ENCODE results near the gene GPR45. TPM values are rescaled to one million over a fixed set of nuclear protein-coding genes. Genes with fewer than 3 reads are reported as not detected.

Gene GPR45
- total RNA-seq, 1 donor from 2014 or later = not detected

GRCh38 chr2:105256431-105257047 is 15.0 kb downstream of the GPR45 start:
- H3K27ac ChIP-seq (ENCODE audit: low read depth, low read length) = no peak overlapping the region

GRCh38 chr2:105257981-105258380 is 16.4 kb downstream of the GPR45 start:
- DNase-seq (ENCODE audit: low read depth) (no peak), FAIRE-seq (no peak)
- no peaks in the 10 kb centered on the region for H3K27me3 Mint-ChIP-seq (ENCODE audit: low read depth, unreplicated experiment)
- H3K79me2 ChIP-seq (ENCODE audit: insufficient read depth, low read length) = no peaks in the 10 kb centered on the region
- peaks cover 18% of the 10 kb centered on the region for H3K9me3 Mint-ChIP-seq (ENCODE audit: unreplicated experiment)
- no peak overlapping the region for H3K4me2 ChIP-seq (ENCODE audit: low read length)
- H4K20me1 ChIP-seq (ENCODE audit: insufficient read depth, low read length) = no peaks in the 10 kb centered on the region
- no peak overlapping the region for H3K27ac ChIP-seq (ENCODE audit: low read depth, low read length)
- no peaks in the 10 kb centered on the region for H3K27me3 ChIP-seq (ENCODE audit: insufficient read depth, low read length)
- H2AFZ ChIP-seq (ENCODE audit: low read depth, low read length) = no peak overlapping the region
- H3K36me3 ChIP-seq (ENCODE audit: insufficient read depth, low read length) = no peaks in the 10 kb centered on the region
- no peaks in the 10 kb centered on the region for H3K9me3 ChIP-seq (ENCODE audit: insufficient read depth, low read depth, low read length)
- peaks cover 10% of the 10 kb centered on the region for H3K36me3 Mint-ChIP-seq (ENCODE audit: low read depth, unreplicated experiment)
- H3K27ac Mint-ChIP-seq (ENCODE audit: unreplicated experiment) = peak overlapping the region; percentile 37
- no peak overlapping the region for H3K4me3 ChIP-seq (ENCODE audit: insufficient read depth, low read depth, low read length)
- H3K4me1 Mint-ChIP-seq (ENCODE audit: low read depth, unreplicated experiment) = peaks cover 59% of the 10 kb centered on the region
- TF ChIP-seq EZH2 (IDR thresholded peaks at IDR 0.05; ENCODE audit: insufficient read depth, low read length) (no peak), CTCF (IDR thresholded peaks at IDR 0.05; ENCODE audit: insufficient read depth, low read depth, low read length) (no peak)
- no peak overlapping the region for H3K9ac ChIP-seq (ENCODE audit: low read length)
- H3K4me3 Mint-ChIP-seq (ENCODE audit: unreplicated experiment) = no peak overlapping the region
- H3K4me1 ChIP-seq (ENCODE audit: insufficient read depth, low read length) = peaks cover 15% of the 10 kb centered on the region

More at GRCh38 chr2:105256431-105257047, 15.0 kb downstream of the GPR45 start:
- Histone ChIP-seq H3K4me2 (ENCODE audit: low read length) (no peak overlapping the region), H3K4me3 (ENCODE audit: insufficient read depth, low read depth, low read length) (no peak overlapping the region), H2AFZ (ENCODE audit: low read depth, low read length) (no peak overlapping the region), H3K36me3 (ENCODE audit: insufficient read depth, low read length) (no peaks in the 10 kb centered on the region), H3K27me3 (ENCODE audit: insufficient read depth, low read length) (no peaks in the 10 kb centered on the region), H4K20me1 (ENCODE audit: insufficient read depth, low read length) (no peaks in the 10 kb centered on the region), H3K9me3 (ENCODE audit: insufficient read depth, low read depth, low read length) (no peaks in the 10 kb centered on the region), H3K79me2 (ENCODE audit: insufficient read depth, low read length) (no peaks in the 10 kb centered on the region), H3K4me1 (ENCODE audit: insufficient read depth, low read length) (peaks cover 13% of the 10 kb centered on the region), H3K9ac (ENCODE audit: low read length) (no peak overlapping the region)
- Mint-ChIP-seq H3K27ac (ENCODE audit: unreplicated experiment) (peak overlapping the region; percentile 97), H3K9me3 (ENCODE audit: unreplicated experiment) (peaks cover 16% of the 10 kb centered on the region), H3K4me1 (ENCODE audit: low read depth, unreplicated experiment) (peaks cover 55% of the 10 kb centered on the region), H3K36me3 (ENCODE audit: low read depth, unreplicated experiment) (peaks cover 4% of the 10 kb centered on the region), H3K4me3 (ENCODE audit: unreplicated experiment) (no peak overlapping the region), H3K27me3 (ENCODE audit: low read depth, unreplicated experiment) (no peaks in the 10 kb centered on the region)
- DNase-seq (ENCODE audit: low read depth) (peak; percentile 25), FAIRE-seq (no peak)
- no peak for TF ChIP-seq CTCF (IDR thresholded peaks at IDR 0.05; ENCODE audit: insufficient read depth, low read depth, low read length)
- TF ChIP-seq EZH2 (IDR thresholded peaks at IDR 0.05; ENCODE audit: insufficient read depth, low read length) = no peak

- peaks cover 15% of the 10 kb centered on the region for H3K4me1 ChIP-seq (ENCODE audit: insufficient read depth, low read length)
- no peak overlapping the region for H3K9ac ChIP-seq (ENCODE audit: low read length)
- no peaks in the 10 kb centered on the region for H3K27me3 ChIP-seq (ENCODE audit: insufficient read depth, low read length)
- H4K20me1 ChIP-seq (ENCODE audit: insufficient read depth, low read length) = no peaks in the 10 kb centered on the region
- H3K27ac Mint-ChIP-seq (ENCODE audit: unreplicated experiment) = peak overlapping the region; percentile 28
- H3K27me3 Mint-ChIP-seq (ENCODE audit: low read depth, unreplicated experiment) = no peaks in the 10 kb centered on the region
- H3K4me3 Mint-ChIP-seq (ENCODE audit: unreplicated experiment) = no peak overlapping the region
- no peak overlapping the region for H3K4me3 ChIP-seq (ENCODE audit: insufficient read depth, low read depth, low read length)
- no peaks in the 10 kb centered on the region for H3K9me3 ChIP-seq (ENCODE audit: insufficient read depth, low read depth, low read length)
- H2AFZ ChIP-seq (ENCODE audit: low read depth, low read length) = no peak overlapping the region
- no peaks in the 10 kb centered on the region for H3K79me2 ChIP-seq (ENCODE audit: insufficient read depth, low read length)
- H3K27ac ChIP-seq (ENCODE audit: low read depth, low read length) = no peak overlapping the region
- H3K36me3 Mint-ChIP-seq (ENCODE audit: low read depth, unreplicated experiment) = peaks cover 10% of the 10 kb centered on the region
- FAIRE-seq = no peak
- no peak for DNase-seq (ENCODE audit: low read depth)
- TF ChIP-seq CTCF (IDR thresholded peaks at IDR 0.05; ENCODE audit: insufficient read depth, low read depth, low read length) (no peak), EZH2 (IDR thresholded peaks at IDR 0.05; ENCODE audit: insufficient read depth, low read length) (no peak)
- no peaks in the 10 kb centered on the region for H3K36me3 ChIP-seq (ENCODE audit: insufficient read depth, low read length)
- H3K4me2 ChIP-seq (ENCODE audit: low read length) = no peak overlapping the region
- H3K4me1 Mint-ChIP-seq (ENCODE audit: low read depth, unreplicated experiment) = peaks cover 60% of the 10 kb centered on the region
- H3K9me3 Mint-ChIP-seq (ENCODE audit: unreplicated experiment) = peaks cover 18% of the 10 kb centered on the region
These were observed 17.4 kb downstream of the GPR45 start for GRCh38 chr2:105258835-105259350.
